ENCODE measurements around the gene HAUS7.

Gene HAUS7

GRCh38 chrX:153450114-153450948, 20.0 kb downstream of the HAUS7 start:
- no peak for TF ChIP-seq CTCF (IDR thresholded peaks at IDR 0.05)

DNA sequence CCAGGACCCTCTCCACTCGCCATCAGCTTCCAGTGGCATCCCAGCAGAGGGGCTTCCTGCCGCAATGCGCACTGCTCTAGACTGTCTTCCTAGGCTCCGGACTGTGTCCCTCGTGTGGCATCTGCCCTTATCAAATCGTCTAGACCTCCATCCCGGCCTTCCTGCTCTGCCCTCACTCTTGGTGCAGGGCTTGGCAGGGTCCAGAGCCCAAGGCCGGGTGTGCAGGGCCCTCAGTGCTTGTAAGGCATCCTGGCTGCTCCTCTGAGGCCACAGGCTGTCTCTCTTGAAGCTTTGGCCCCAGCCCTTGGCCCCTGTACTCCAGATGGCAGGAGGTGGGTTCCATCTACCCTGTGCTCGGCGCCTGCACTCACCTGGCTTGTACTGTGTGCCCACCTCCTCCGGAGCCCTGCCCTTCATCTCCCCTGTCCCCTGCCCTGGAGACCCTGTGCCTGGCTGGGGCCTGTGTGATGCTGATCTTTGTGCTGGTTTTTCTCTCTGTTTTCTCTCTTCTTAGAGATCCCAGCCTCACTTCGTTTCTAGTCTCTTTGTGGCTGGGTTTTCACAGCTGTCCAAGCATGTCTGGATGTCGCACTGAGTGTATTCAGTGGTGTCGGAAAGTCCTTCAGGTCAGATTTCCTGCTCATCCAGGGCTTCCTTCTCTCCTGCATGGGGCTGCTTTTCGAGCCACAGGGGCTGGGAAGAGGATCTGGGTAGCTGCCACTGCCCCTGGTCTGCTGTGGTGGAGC, 20.8 kb downstream of the HAUS7 start:
- no peak for TF ChIP-seq CTCF (IDR thresholded peaks at IDR 0.05)

- no peak for TF ChIP-seq CTCF (IDR thresholded peaks at IDR 0.05)
Measured at GRCh38 chrX:153448556-153449367, 21.6 kb downstream of the HAUS7 start.

- no peak for TF ChIP-seq CTCF (IDR thresholded peaks at IDR 0.05)
Measured at GRCh38 chrX:153447581-153447960, 22.8 kb downstream of the HAUS7 start.

GRCh38 chrX:153446950-153447580, 23.3 kb downstream of the HAUS7 start:
- TF ChIP-seq CTCF (IDR thresholded peaks at IDR 0.05), result no peak

DNA sequence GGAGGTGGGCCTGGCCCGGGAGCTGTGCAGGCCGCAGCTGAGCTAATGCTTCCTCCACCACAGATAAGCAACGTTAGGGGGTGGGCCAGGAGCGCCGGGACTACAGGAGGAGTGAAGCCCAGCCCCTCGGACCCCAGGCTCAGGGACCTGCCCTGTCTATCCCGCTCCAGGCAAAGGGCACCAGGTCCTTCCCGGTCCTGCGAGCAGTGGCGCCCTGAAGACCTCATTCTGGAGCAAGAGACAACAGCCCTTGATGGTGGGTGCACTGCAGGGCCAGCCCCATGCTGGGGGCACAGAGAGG, 23.8 kb downstream of the HAUS7 start:
- no peak for TF ChIP-seq CTCF (IDR thresholded peaks at IDR 0.05)

All from LNCAP (cell line).